Tibial nerve (tissue), 4 donors: ENCODE measurements around the gene TAPT1.
"Not testable (repeated sequence)": the region's sequence is repeated elsewhere in the genome, so short reads cannot be mapped to it uniquely, and the experiment has no call there.

Experiments used
- CTCF ChIP-seq, 5 experiments: fragments of 200-600 bp in 3 of 5; fragments of 450-650 bp in 2 of 5; sonication (generic) in 3 of 5; IDR thresholded peaks; one replicate each; pipeline ENCODE4 v1.5.1; 2016 to 2019; ENCODE audit warnings: antibody characterized with exemption in 5 of 5, mild to moderate bottlenecking in 3 of 5, moderate library complexity in 2 of 5
- EP300 ChIP-seq, 2 donors: sonication (generic); formaldehyde crosslinking; IDR thresholded peaks; one replicate each; pipeline ENCODE4 v1.6.1; 2017; ENCODE audit warnings: antibody characterized with exemption in 2 of 2, mild to moderate bottlenecking in 1 of 2
- POLR2A ChIP-seq, 2 donors: fragments of 450-650 bp; IDR thresholded peaks; one replicate each; pipeline ENCODE4 v1.6.1; 2017; ENCODE audit warnings: antibody characterized with exemption in 2 of 2, mild to moderate bottlenecking in 2 of 2, moderate library complexity in 2 of 2

GRCh38 chr4:16194798-16195197, 31.5 kb downstream of the TAPT1 start:
- not testable (repeated sequence) for TF ChIP-seq CTCF, POLR2A, EP300 (IDR thresholded peaks at IDR 0.05)
